NCI-H345 treated with DMSO at 0.1 percent for 48 hours (cell line): ENCODE results near the gene TNKS2.
"Not testable (repeated sequence)": the region's sequence is repeated elsewhere in the genome, so short reads cannot be mapped to it uniquely, and the experiment has no call there.

Experiments used
- DNase-seq: peaks from one replicate; lab custom pipeline; 2025; ENCODE audit not compliant: unreplicated experiment; lab: John Stamatoyannopoulos, UW

TNKS2 gene

GRCh38 chr10:91797874-91798648 is at the start of gene TNKS2:
Gene TNKS2 (plus strand): TSS chr10:91798426. CDS start chr10:91798691, 265 bp downstream.
- DNase-seq, result peak; percentile 54

- DNase-seq, result not testable (repeated sequence)
These were observed 48.6 kb upstream of the TNKS2 start for GRCh38 chr10:91749592-91749991.

GRCh38 chr10:91756286-91756685 is 41.9 kb upstream of the TNKS2 start:
- DNase-seq, result no peak

- DNase-seq, result no peak
These were observed 39.7 kb upstream of the TNKS2 start for GRCh38 chr10:91758303-91759146.

GRCh38 chr10:91759581-91759986 is 38.6 kb upstream of the TNKS2 start:
- DNase-seq, result no peak

GRCh38 chr10:91761721-91762120 is 36.5 kb upstream of the TNKS2 start:
- no peak for DNase-seq

- no peak for DNase-seq
These were observed 35.3 kb upstream of the TNKS2 start for GRCh38 chr10:91762878-91763277.

DNA sequence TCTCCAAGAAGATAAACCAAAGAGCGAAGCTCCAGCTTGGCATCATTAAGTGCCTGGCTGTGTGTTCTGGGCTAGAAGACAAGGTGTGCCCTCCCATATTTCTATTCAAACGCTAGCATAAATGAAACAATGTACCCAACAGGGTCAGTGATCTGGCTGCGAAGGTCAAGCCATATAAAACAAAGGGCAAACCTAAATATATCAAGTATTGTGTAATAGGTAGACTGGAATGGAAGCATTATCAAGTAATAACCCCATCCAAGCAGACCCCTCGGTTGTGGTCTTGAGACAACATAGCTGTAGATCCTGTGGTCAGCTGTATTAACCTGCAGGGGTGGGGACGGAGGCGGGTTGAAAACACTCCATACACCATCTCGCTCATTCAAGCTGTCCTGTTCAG is 31.6 kb upstream of the TNKS2 start:
- DNase-seq, result no peak

DNA sequence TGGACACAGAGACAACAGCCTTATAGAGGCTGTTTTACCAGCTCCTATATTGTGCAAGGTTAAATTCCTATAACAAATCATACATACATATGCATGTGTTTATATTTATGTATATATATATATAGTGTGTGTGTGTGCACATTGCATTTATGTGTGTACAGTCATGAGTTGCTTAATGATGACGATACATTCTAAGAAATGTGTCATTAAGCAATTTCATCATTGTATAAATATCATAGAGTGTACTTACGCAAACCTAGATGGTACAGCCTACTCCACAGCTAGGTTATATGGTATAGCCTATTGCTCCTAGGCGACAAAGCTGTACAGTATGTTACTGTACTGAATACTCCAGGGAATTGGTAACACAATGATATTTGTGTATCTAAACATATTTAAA is 30.1 kb upstream of the TNKS2 start:
- no peak for DNase-seq

GRCh38 chr10:91771907-91772306 is 26.3 kb upstream of the TNKS2 start:
- no peak for DNase-seq

DNA sequence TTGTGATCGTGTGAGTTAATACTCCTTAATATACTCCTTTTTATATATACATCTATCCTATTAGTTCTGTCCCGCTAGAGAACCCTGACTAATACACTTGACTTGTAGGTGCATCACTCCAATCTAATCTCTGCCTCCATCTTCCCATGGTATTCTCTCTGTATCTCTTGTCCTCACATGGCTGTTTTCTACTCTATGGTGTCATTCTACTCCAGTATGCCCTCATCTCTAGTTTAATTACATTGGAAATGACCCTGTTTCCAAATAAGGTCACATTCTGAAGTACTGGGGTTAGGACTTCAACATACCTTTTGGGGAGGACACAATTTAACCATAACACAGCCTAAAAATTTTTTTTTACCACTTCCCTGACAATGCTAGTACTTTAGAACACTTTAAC is 25.8 kb upstream of the TNKS2 start:
- DNase-seq, result no peak

- no peak for DNase-seq
These were observed 25.4 kb upstream of the TNKS2 start for GRCh38 chr10:91772869-91773268.

GRCh38 chr10:91774571-91774970 is 23.7 kb upstream of the TNKS2 start:
- DNase-seq, result no peak

DNA sequence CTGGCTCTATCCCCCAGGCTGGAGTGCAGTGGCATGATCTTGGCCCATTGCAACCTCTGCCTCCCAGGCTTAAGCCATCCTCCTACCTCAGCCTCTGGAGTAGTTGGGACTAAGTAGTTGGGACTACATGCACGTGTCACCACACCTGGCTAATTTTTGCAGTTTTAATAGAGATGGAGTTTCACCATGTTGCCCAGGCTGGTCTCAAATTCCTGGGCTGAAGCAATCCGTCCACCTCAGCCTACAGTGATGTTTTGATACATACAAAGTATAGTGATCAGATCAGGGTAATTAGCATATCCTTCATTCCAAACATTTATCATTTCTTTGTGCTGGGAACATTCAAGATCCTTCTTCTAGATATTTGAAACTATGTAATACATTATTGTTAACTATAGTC is 22.5 kb upstream of the TNKS2 start:
- no peak for DNase-seq

- no peak for DNase-seq
These were observed 22.0 kb upstream of the TNKS2 start for GRCh38 chr10:91776266-91776665.

GRCh38 chr10:91778485-91778884 is 19.7 kb upstream of the TNKS2 start:
- no peak for DNase-seq

- DNase-seq, result no peak
These were observed 19.1 kb upstream of the TNKS2 start for GRCh38 chr10:91779011-91779605.

GRCh38 chr10:91782539-91782938 is 15.7 kb upstream of the TNKS2 start:
- no peak for DNase-seq

GRCh38 chr10:91785830-91786229 is 12.4 kb upstream of the TNKS2 start:
- DNase-seq, result no peak

- DNase-seq, result no peak
These were observed 11.0 kb upstream of the TNKS2 start for GRCh38 chr10:91787258-91787657.

DNA sequence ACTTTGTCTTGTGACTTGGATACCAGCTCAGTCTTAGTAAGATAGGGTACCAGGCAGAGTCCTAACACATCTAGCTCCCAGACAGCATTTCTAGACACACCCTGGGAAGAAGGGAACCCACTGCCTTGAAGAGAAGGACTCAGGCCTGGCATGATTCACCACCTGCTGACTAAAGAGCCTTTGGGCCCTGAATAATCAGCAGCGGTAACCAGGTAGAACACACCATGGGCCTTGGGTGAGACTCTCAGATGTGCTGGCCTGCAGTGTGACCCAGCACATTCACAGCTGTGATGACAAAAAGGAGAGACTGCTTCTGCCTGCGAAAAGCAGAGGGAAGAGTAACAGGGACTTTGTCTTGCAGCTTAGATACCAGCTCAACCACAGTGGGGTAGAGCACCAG is 10.4 kb upstream of the TNKS2 start:
- DNase-seq, result no peak

GRCh38 chr10:91788527-91788926 is 9.7 kb upstream of the TNKS2 start:
- no peak for DNase-seq
